Peyer's patch (tissue), 4 donors: Measurements from ENCODE around the gene CFAP43. TPM values are rescaled to one million over a fixed set of nuclear protein-coding genes. Genes with fewer than 3 reads are reported as not detected.

ENCODE experiments used
- DNase-seq, 3 donors: peaks; one replicate each; pipeline ENCODE4 v3.0.0-alpha.2; 2017 to 2019
- H3K27ac ChIP-seq, 4 donors: fragments of 200-600 bp; sonication (generic); one replicate each; pipeline ENCODE4 v1.5.1; 2016 to 2019
- H3K27me3 ChIP-seq, 2 donors: fragments of 200-600 bp; sonication (generic); one replicate each; pipeline ENCODE4 v1.5.1; 2019
- H3K36me3 ChIP-seq, 3 donors: fragments of 200-600 bp; sonication (generic); one replicate each; pipeline ENCODE4 v1.5.1; 2016 to 2019
- H3K4me1 ChIP-seq, 4 donors: fragments of 200-600 bp; sonication (generic); one replicate each; pipeline ENCODE4 v1.5.1; 2016 to 2019
- H3K4me3 ChIP-seq, 4 donors: fragments of 200-600 bp; sonication (generic); 1 replicate in 3 of 4; 2 replicates in 1 of 4; pipeline ENCODE4 v1.5.1; 2016 to 2019; ENCODE audit warnings: mild to moderate bottlenecking in 1 of 4
- H3K9me3 ChIP-seq, 4 donors: fragments of 200-600 bp; sonication (generic); one replicate each; pipeline ENCODE4 v1.5.1; 2016 to 2019; ENCODE audit warnings: mild to moderate bottlenecking in 1 of 4
- CTCF ChIP-seq, 6 experiments: fragments of 450-650 bp in 4 of 6; fragments of 200-600 bp in 2 of 6; sonication (generic) in 1 of 6; IDR thresholded peaks; one replicate each; pipeline ENCODE4 v1.5.1; 2017 to 2019; ENCODE audit warnings: antibody characterized with exemption in 6 of 6, mild to moderate bottlenecking in 3 of 6, moderate library complexity in 1 of 6
- POLR2A ChIP-seq, 2 donors: fragments of 450-650 bp; IDR thresholded peaks; one replicate each; pipeline ENCODE4 v1.5.1; 2017; ENCODE audit warnings: antibody characterized with exemption in 2 of 2, mild to moderate bottlenecking in 2 of 2, moderate library complexity in 2 of 2
- total RNA-seq, 4 donors: library from RNA; depleted of rRNA; stranded (reverse); fragments of >200 nt; gene quantifications; one replicate each; pipeline ENCODE4 v1.1.0, GENCODE V29; 2016

CFAP43 gene
- total RNA-seq, 4 donors from 2014 or later = 0.27 to 12.4 (median 0.76) TPM; not detected in 1

- Histone ChIP-seq H3K4me1 (no peaks in the 10 kb centered on the region), H3K9me3 (no peaks in the 10 kb centered on the region), H3K36me3 (no peaks in the 10 kb centered on the region), H3K4me3 (no peak overlapping the region), H3K27ac (no peak overlapping the region), H3K27me3 (no peaks in the 10 kb centered on the region)
- DNase-seq = no peak
- TF ChIP-seq POLR2A (IDR thresholded peaks at IDR 0.05) (no peak), CTCF (IDR thresholded peaks at IDR 0.05) (no peak)
Observed at GRCh38 chr10:104103956-104104355, 128.2 kb downstream of the CFAP43 start.

DNA sequence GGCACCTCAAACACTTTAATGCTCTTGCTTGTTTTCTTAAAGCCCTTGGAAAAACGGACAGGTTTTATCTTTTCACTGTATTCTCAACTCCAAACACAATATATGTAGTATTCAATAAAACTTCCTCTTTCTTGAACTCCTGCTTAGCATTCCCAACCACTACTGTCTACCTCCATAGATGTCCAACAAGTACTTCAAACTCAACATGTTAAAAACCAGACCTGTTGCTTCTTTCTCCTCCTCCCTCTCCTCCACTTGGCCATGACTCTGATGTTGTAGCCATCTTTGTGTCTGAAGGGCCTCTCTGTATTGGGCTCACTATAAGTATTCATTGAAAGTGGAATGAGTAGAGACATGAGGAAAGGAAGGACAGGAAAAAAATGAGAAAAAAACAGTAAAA, 130.3 kb downstream of the CFAP43 start:
- Histone ChIP-seq H3K4me3 (no peak overlapping the region), H3K27ac (no peak overlapping the region), H3K4me1 (no peaks in the 10 kb centered on the region), H3K9me3 (peaks cover 0 to 5% (median 0%) of the 10 kb centered on the region in 4 donors), H3K27me3 (no peaks in the 10 kb centered on the region), H3K36me3 (no peaks in the 10 kb centered on the region)
- DNase-seq = no peak
- TF ChIP-seq CTCF (IDR thresholded peaks at IDR 0.05) = no peak
- TF ChIP-seq POLR2A (IDR thresholded peaks at IDR 0.05) = no peak

DNA sequence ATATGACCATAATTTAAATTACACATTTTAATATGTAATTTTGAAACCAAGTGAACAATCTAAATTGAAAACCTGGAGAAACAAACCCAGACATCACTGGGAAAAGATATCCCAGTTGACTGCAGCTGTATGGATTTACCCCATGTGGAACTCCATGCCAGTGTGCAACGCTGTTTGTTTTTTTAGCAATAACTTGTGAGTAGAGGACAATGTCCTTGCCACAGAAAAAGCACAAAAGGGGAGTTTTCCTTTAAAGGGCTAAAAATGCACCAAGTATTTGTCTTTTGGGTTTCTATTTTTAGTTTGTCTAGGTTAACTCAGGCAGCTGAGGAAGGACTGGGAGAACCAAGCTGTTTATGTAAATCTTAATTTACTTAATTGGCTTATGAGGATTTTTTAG, 131.4 kb downstream of the CFAP43 start:
- H3K9me3 ChIP-seq = peaks cover 0 to 5% (median 0%) of the 10 kb centered on the region in 4 donors
- no peak overlapping the region for H3K4me3 ChIP-seq
- no peaks in the 10 kb centered on the region for H3K36me3 ChIP-seq
- H3K27ac ChIP-seq = no peak overlapping the region
- H3K4me1 ChIP-seq = no peaks in the 10 kb centered on the region
- DNase-seq = no peak
- no peak for TF ChIP-seq POLR2A (IDR thresholded peaks at IDR 0.05)
- no peak for TF ChIP-seq CTCF (IDR thresholded peaks at IDR 0.05)
- H3K27me3 ChIP-seq = no peaks in the 10 kb centered on the region

DNA sequence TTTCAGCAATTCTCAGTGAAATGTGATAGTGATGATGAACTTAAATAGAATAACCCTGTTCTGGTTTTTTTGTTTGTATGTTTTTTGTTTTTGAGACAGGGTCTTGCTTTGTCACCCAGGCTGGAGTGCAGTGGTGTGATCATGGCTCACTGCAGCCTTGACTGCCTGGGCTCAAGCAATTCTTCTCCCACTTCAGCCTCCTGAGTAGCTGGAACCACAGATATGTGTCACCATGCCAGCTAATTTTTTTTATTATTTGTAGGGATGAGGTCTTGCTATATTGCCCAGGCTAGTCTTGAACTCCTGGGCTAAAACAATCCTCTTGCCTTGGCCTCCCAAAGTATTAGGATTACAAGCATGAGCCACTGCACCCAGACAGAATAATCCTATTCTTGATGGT, 132.2 kb downstream of the CFAP43 start:
- peaks cover 0 to 5% (median 0%) of the 10 kb centered on the region in 4 donors for H3K9me3 ChIP-seq
- H3K27ac ChIP-seq = no peak overlapping the region
- H3K36me3 ChIP-seq = no peaks in the 10 kb centered on the region
- no peak for DNase-seq
- H3K27me3 ChIP-seq = no peaks in the 10 kb centered on the region
- TF ChIP-seq POLR2A (IDR thresholded peaks at IDR 0.05) = no peak
- no peak for TF ChIP-seq CTCF (IDR thresholded peaks at IDR 0.05)
- no peaks in the 10 kb centered on the region for H3K4me1 ChIP-seq
- no peak overlapping the region for H3K4me3 ChIP-seq

GRCh38 chr10:104099269-104099668, 132.9 kb downstream of the CFAP43 start:
- no peak overlapping the region for H3K4me3 ChIP-seq
- no peak for DNase-seq
- no peak for TF ChIP-seq CTCF (IDR thresholded peaks at IDR 0.05)
- no peak for TF ChIP-seq POLR2A (IDR thresholded peaks at IDR 0.05)
- H3K27me3 ChIP-seq = no peaks in the 10 kb centered on the region
- no peaks in the 10 kb centered on the region for H3K4me1 ChIP-seq
- H3K27ac ChIP-seq = no peak overlapping the region
- no peaks in the 10 kb centered on the region for H3K36me3 ChIP-seq
- peaks cover 0 to 5% (median 0%) of the 10 kb centered on the region in 4 donors for H3K9me3 ChIP-seq

- H3K9me3 ChIP-seq = peaks cover 0 to 5% (median 0%) of the 10 kb centered on the region in 4 donors
- H3K27me3 ChIP-seq = no peaks in the 10 kb centered on the region
- no peak overlapping the region for H3K4me3 ChIP-seq
- DNase-seq = no peak
- H3K36me3 ChIP-seq = no peaks in the 10 kb centered on the region
- H3K4me1 ChIP-seq = no peaks in the 10 kb centered on the region
- TF ChIP-seq POLR2A (IDR thresholded peaks at IDR 0.05) = no peak
- no peak for TF ChIP-seq CTCF (IDR thresholded peaks at IDR 0.05)
- H3K27ac ChIP-seq = no peak overlapping the region
Observed at GRCh38 chr10:104098358-104098925, 133.7 kb downstream of the CFAP43 start.
